NCI-H146 (cell line): ENCODE data around the gene UCN2.
"Not testable (repeated sequence)": the region's sequence is repeated elsewhere in the genome, so short reads cannot be mapped to it uniquely, and the experiment has no call there.

ENCODE experiments used
- DNase-seq: peaks from one replicate; lab custom pipeline; 2025; lab: John Stamatoyannopoulos, UW

UCN2 gene

GRCh38 chr3:48536116-48536515 is 27.5 kb downstream of the UCN2 start:
- DNase-seq = no peak

GRCh38 chr3:48535578-48535977 is 28.0 kb downstream of the UCN2 start:
- DNase-seq = no peak

DNA sequence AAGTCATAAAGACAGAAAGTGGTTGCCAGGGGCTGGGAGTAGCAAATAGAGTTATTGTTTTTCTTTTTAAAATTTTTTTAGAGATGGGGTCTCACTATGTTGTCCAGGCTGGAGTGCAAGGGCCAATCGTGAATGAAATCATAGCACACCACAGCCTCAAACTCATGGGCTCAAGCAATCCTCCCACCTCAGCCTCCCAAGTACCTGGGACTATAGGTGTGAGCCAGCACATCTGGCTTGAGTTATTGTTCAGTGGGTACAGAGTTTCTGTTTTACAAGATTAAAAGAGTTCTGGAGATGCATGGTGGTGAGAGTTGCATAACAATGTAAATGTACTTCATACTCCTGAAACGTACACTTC is 30.6 kb downstream of the UCN2 start:
- DNase-seq = no peak

DNA sequence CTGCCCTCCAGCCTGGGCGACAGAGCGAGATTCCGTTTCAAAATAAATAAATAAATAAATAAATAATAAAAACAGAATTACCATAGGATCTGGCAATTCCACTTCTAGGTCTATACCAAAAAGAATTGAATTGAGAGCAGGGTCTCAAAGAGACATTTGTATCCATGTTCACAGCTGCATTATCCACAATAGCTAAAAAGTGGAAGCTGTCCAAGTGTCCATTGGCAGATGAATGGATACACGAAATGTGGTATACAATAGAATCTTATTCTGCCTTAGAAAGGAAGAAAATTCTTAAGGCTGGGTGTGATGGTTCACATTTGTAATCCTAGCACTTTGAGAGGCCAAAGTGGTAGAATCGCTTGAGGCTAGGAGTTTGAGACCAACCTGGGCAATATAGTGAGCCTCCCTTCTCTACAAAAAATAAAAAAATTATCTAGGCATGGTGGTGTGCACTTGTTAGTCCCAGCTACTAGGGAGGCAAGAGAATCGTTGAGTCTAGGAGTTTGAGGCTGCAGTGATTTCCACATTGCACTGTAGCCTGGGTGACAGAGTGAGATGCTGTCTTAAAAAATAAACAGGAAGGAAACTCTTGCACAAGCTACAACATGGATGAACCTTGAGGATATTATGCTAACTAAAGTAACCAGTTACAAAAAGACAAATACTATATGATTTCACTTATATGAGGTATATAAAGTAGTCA is 31.2 kb downstream of the UCN2 start:
- DNase-seq = no peak

GRCh38 chr3:48530701-48531100 is 32.9 kb downstream of the UCN2 start:
- not testable (repeated sequence) for DNase-seq

- no peak for DNase-seq
Measured at GRCh38 chr3:48528754-48529153, 34.8 kb downstream of the UCN2 start.

GRCh38 chr3:48528048-48528447 is 35.5 kb downstream of the UCN2 start:
- DNase-seq = no peak

GRCh38 chr3:48524970-48525369 is 38.6 kb downstream of the UCN2 start:
- DNase-seq = no peak

GRCh38 chr3:48521635-48522034 is 41.9 kb downstream of the UCN2 start:
- DNase-seq = no peak

- DNase-seq = no peak
Measured at GRCh38 chr3:48519277-48519643, 44.3 kb downstream of the UCN2 start.

GRCh38 chr3:48518638-48519276 is 44.8 kb downstream of the UCN2 start:
- DNase-seq = no peak

GRCh38 chr3:48518069-48518468 is 45.5 kb downstream of the UCN2 start:
- no peak for DNase-seq

DNA sequence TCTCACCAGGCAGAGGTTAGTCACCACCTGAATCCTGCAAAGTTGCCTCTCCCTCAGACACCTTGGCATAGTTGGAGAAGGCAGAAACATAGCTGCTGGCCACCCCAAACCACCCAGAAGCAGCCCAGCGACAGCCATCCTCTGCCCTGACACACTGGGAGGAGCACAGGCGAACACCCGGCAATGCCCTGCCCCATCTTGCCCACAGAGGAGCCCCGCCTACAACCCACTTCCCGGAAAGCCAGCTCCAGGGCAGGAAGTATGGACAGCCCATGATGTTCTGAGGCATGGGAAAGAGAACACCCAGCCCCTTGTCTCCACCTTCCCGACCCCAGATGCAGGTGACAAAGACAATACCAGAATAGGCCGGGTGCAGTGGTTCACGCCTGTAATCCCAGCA is 47.0 kb downstream of the UCN2 start:
- DNase-seq = no peak

DNA sequence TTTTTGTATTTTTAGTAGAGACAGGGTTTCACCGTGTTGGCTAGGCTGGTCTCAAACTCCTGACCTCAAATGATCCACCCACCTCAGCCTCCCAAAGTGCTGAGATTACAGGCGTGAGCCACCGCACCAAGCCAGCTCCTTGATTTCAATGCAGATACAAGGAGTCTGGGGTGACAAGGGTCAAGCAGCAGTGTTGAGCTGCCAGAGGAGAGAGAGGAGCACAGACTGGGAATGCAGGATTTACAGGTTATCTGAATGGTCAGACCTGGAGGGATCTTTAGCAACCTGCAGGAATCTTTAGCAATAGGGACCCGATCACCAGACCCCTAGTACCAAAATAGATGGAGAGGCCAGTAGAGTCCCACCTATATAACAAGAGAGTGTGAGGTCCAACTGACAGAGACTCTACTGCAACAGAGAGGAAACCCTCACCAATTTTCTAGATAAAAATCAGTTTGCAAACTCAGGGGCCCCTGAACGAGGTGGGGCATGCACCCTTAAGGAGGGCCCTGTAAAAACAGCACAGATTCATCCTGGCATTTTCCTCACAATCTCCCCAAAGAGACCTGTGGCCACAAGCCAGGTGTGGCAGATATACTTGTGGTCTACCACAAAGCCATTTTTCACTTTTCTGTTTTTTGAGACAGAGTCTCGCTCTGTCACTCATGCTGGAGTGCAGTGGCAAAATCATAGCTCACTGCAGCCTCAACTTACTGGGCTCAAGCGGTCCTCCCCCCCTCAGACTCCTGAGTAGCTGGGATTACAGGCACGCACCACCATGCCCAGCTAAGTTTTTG is 49.0 kb downstream of the UCN2 start:
- DNase-seq = no peak
